ACC112 (cell line): ENCODE measurements around the gene STRA6.

Experiments
- H2AFZ ChIP-seq: fragments of 200-600 bp; sonication (generic); one replicate; pipeline ENCODE4 v1.6.0; 2017; ENCODE audit warnings: antibody characterized with exemption, low read length; ENCODE audit not compliant: unreplicated experiment
- H3K27ac ChIP-seq: fragments of 200-600 bp; sonication (generic); 2 replicates; pipeline ENCODE4 v1.5.1; 2014; ENCODE audit warnings: low read depth, mild to moderate bottlenecking, antibody characterized with exemption, low read length, moderate library complexity
- H3K27me3 ChIP-seq: fragments of 200-600 bp; sonication (generic); 2 replicates; pipeline ENCODE4 v1.6.1; 2014; ENCODE audit warnings: mild to moderate bottlenecking, antibody characterized with exemption, low read length, moderate library complexity, mixed read lengths; ENCODE audit not compliant: insufficient read depth
- H3K36me3 ChIP-seq: fragments of 200-600 bp; sonication (generic); 2 replicates; pipeline ENCODE4 v1.6.1; 2016; ENCODE audit warnings: mild to moderate bottlenecking, antibody characterized with exemption, low read length, moderate library complexity, mixed read lengths; ENCODE audit not compliant: insufficient read depth
- H3K4me1 ChIP-seq: fragments of 200-600 bp; sonication (generic); one replicate; pipeline ENCODE4 v1.6.1; 2016; ENCODE audit warnings: low read length, mixed read lengths; ENCODE audit not compliant: insufficient read depth, unreplicated experiment, control insufficient read depth
- H3K4me3 ChIP-seq: fragments of 200-600 bp; sonication (generic); 2 replicates; pipeline ENCODE4 v1.5.1; 2014; ENCODE audit warnings: mild to moderate bottlenecking, low read depth, low read length
- H3K79me2 ChIP-seq: fragments of 200-600 bp; sonication (generic); one replicate; pipeline ENCODE4 v1.6.0; 2016; ENCODE audit warnings: low read length; ENCODE audit not compliant: control insufficient read depth, unreplicated experiment, insufficient read depth

The STRA6 gene

GRCh38 chr15:74156678-74157411 lies 45.7 kb downstream of the STRA6 start:
- Histone ChIP-seq H3K27me3 (no peaks in the 10 kb centered on the region), H3K4me1 (peaks cover 9% of the 10 kb centered on the region), H3K27ac (no peak overlapping the region), H2AFZ (no peak overlapping the region), H3K79me2 (no peaks in the 10 kb centered on the region), H3K36me3 (no peaks in the 10 kb centered on the region), H3K4me3 (no peak overlapping the region)

- no peak overlapping the region for H3K27ac ChIP-seq
- no peaks in the 10 kb centered on the region for H3K79me2 ChIP-seq
- H2AFZ ChIP-seq, result no peak overlapping the region
- peaks cover 9% of the 10 kb centered on the region for H3K4me1 ChIP-seq
- H3K4me3 ChIP-seq, result no peak overlapping the region
- H3K27me3 ChIP-seq, result no peaks in the 10 kb centered on the region
- H3K36me3 ChIP-seq, result no peaks in the 10 kb centered on the region
Observed at GRCh38 chr15:74155766-74156417, 46.7 kb downstream of the STRA6 start.

GRCh38 chr15:74147051-74147450 lies 55.5 kb downstream of the STRA6 start:
- Histone ChIP-seq H3K79me2 (no peaks in the 10 kb centered on the region), H3K27me3 (peaks cover 24% of the 10 kb centered on the region), H3K27ac (no peak overlapping the region), H3K4me3 (no peak overlapping the region), H3K36me3 (no peaks in the 10 kb centered on the region), H2AFZ (no peak overlapping the region), H3K4me1 (no peaks in the 10 kb centered on the region)

GRCh38 chr15:74146277-74146800 lies 56.2 kb downstream of the STRA6 start:
- no peak overlapping the region for H3K4me3 ChIP-seq
- no peaks in the 10 kb centered on the region for H3K36me3 ChIP-seq
- H3K79me2 ChIP-seq, result no peaks in the 10 kb centered on the region
- H3K27ac ChIP-seq, result no peak overlapping the region
- no peak overlapping the region for H2AFZ ChIP-seq
- H3K27me3 ChIP-seq, result peaks cover 24% of the 10 kb centered on the region
- peaks cover 4% of the 10 kb centered on the region for H3K4me1 ChIP-seq

- Histone ChIP-seq H3K27me3 (peaks cover 24% of the 10 kb centered on the region), H2AFZ (no peak overlapping the region), H3K79me2 (no peaks in the 10 kb centered on the region), H3K27ac (no peak overlapping the region), H3K36me3 (no peaks in the 10 kb centered on the region), H3K4me3 (no peak overlapping the region), H3K4me1 (peaks cover 4% of the 10 kb centered on the region)
Observed at GRCh38 chr15:74144153-74144775, 58.3 kb downstream of the STRA6 start.

- H2AFZ ChIP-seq, result no peak overlapping the region
- no peak overlapping the region for H3K4me3 ChIP-seq
- H3K36me3 ChIP-seq, result no peaks in the 10 kb centered on the region
- H3K27ac ChIP-seq, result no peak overlapping the region
- peaks cover 6% of the 10 kb centered on the region for H3K27me3 ChIP-seq
- H3K79me2 ChIP-seq, result no peaks in the 10 kb centered on the region
- peaks cover 12% of the 10 kb centered on the region for H3K4me1 ChIP-seq
Observed at GRCh38 chr15:74141591-74141990, 61.0 kb downstream of the STRA6 start.

- no peaks in the 10 kb centered on the region for H3K79me2 ChIP-seq
- peaks cover 8% of the 10 kb centered on the region; the same call in 1 of the 2 replicates for H3K27me3 ChIP-seq
- no peak overlapping the region for H3K4me3 ChIP-seq
- no peak overlapping the region for H2AFZ ChIP-seq
- H3K36me3 ChIP-seq, result no peaks in the 10 kb centered on the region
- H3K27ac ChIP-seq, result no peak overlapping the region
- H3K4me1 ChIP-seq, result peaks cover 12% of the 10 kb centered on the region
Observed at GRCh38 chr15:74138642-74139041, 63.9 kb downstream of the STRA6 start.

GRCh38 chr15:74137537-74137894 lies 65.1 kb downstream of the STRA6 start:
- Histone ChIP-seq H3K4me3 (no peak overlapping the region), H3K27me3 (peaks cover 19% of the 10 kb centered on the region), H3K27ac (no peak overlapping the region), H3K79me2 (no peaks in the 10 kb centered on the region), H2AFZ (no peak overlapping the region), H3K36me3 (no peaks in the 10 kb centered on the region), H3K4me1 (peaks cover 12% of the 10 kb centered on the region)

- no peaks in the 10 kb centered on the region for H3K79me2 ChIP-seq
- H3K36me3 ChIP-seq, result no peaks in the 10 kb centered on the region
- peak overlapping the region; percentile 79 for H3K4me3 ChIP-seq
- H3K4me1 ChIP-seq, result peaks cover 12% of the 10 kb centered on the region
- H2AFZ ChIP-seq, result peak overlapping the region; percentile 87
- H3K27ac ChIP-seq, result no peak overlapping the region
- H3K27me3 ChIP-seq, result peaks cover 24% of the 10 kb centered on the region
Observed at GRCh38 chr15:74136814-74137536, 65.6 kb downstream of the STRA6 start.

GRCh38 chr15:74136540-74136813 lies 66.1 kb downstream of the STRA6 start:
- Histone ChIP-seq H2AFZ (peak overlapping the region; percentile 87), H3K27me3 (peaks cover 29% of the 10 kb centered on the region), H3K4me1 (peaks cover 9% of the 10 kb centered on the region), H3K4me3 (peak overlapping the region; percentile 79), H3K79me2 (no peaks in the 10 kb centered on the region), H3K36me3 (no peaks in the 10 kb centered on the region), H3K27ac (no peak overlapping the region)
